ENCODE measurements around the gene INS. TPM values are rescaled to one million over a fixed set of nuclear protein-coding genes. Genes with fewer than 3 reads are reported as not detected.

The INS gene
- polyA plus RNA-seq, 2 of the 4 experiments (the other 2 are of a cell fraction), result not detected

- CTCF ChIA-PET, result interaction anchor here (0.5 to 25.5 kb wide), 12 partner anchors 5 to 559 kb away, joined by 3 to 1333 read pairs (median 228); partner anchors contain the start of genes INS, MRPL23 and TH
- H3K27ac ChIP-seq, result no peak overlapping the region
- no peak overlapping the region for H3K4me3 ChIP-seq
- DNase-seq (ENCODE audit: low read depth in 1 of 2, low spot score in 1 of 2) (no peak), ATAC-seq (no peak), FAIRE-seq (no peak)
- no peak overlapping the region for H3K4me2 ChIP-seq
- TF ChIP-seq BHLHE40 (IDR thresholded peaks at IDR 0.05; ENCODE audit: low read depth, low read length) (no peak), BCL3 (IDR thresholded peaks at IDR 0.05) (no peak), CHD2 (IDR thresholded peaks at IDR 0.05; ENCODE audit: low read length, partially characterized antibody) (no peak)
- WGBS (ENCODE audit: missing lambda C conversion rate), result 53% methylated on average over 19 of the region's 36 CpGs
- POLR2A ChIA-PET, result no interaction called here
- no peaks in the 10 kb centered on the region for H3K9me3 ChIP-seq
- H3K4me1 ChIP-seq, result no peaks in the 10 kb centered on the region
These were observed 1.2 kb downstream of the INS start for GRCh38 chr11:2159536-2160413.

- Histone ChIP-seq H3K27ac (no peak overlapping the region), H3K4me2 (no peak overlapping the region), H3K4me3 (no peak overlapping the region), H3K4me1 (no peaks in the 10 kb centered on the region), H3K9me3 (no peaks in the 10 kb centered on the region)
- TF ChIP-seq POLR2AphosphoS2 (conservative IDR thresholded peaks at IDR 0.05; ENCODE audit: low read length) (no peak), HOXA7 (CRISPR knock-in tag; IDR thresholded peaks at IDR 0.05) (no peak), NFE2L2 (conservative IDR thresholded peaks at IDR 0.05; ENCODE audit: low read length) (no peak), NPAS2 (CRISPR knock-in tag; IDR thresholded peaks at IDR 0.05; ENCODE audit: borderline replicate concordance) (no peak), USF2 (IDR thresholded peaks at IDR 0.05) (no peak), POLR2A (IDR thresholded peaks at IDR 0.05; ENCODE audit: low read length) (no peak), KDM1A (IDR thresholded peaks at IDR 0.05; ENCODE audit: low read depth) (no peak), SMC3 (IDR thresholded peaks at IDR 0.05) (no peak), ELK1 (IDR thresholded peaks at IDR 0.05; ENCODE audit: low read depth, low read length) (no peak), FOSL2 (IDR thresholded peaks at IDR 0.05) (no peak), FOSL2 (CRISPR knock-in tag; IDR thresholded peaks at IDR 0.05) (no peak), PHF8 (IDR thresholded peaks at IDR 0.05; ENCODE audit: borderline replicate concordance, low read depth) (no peak), MYC (IDR thresholded peaks at IDR 0.05; ENCODE audit: borderline replicate concordance, low read length) (no peak), ZC3H11A (IDR thresholded peaks at IDR 0.05) (no peak)
- FAIRE-seq (no peak), DNase-seq (ENCODE audit: low read depth in 1 of 2, low spot score in 1 of 2) (no peak), ATAC-seq (no peak)
- ChIA-PET POLR2A (no interaction called here), CTCF (interaction anchor here (0.7 to 25.5 kb wide), 14 partner anchors 6 to 559 kb away, joined by 3 to 1333 read pairs (median 218); partner anchors contain the start of genes INS, MRPL23, SYT8 and TH)
- 71% methylated on average over 6 of the region's 10 CpGs for WGBS (ENCODE audit: missing lambda C conversion rate)
These were observed 2.0 kb downstream of the INS start for GRCh38 chr11:2158966-2159365.

DNA sequence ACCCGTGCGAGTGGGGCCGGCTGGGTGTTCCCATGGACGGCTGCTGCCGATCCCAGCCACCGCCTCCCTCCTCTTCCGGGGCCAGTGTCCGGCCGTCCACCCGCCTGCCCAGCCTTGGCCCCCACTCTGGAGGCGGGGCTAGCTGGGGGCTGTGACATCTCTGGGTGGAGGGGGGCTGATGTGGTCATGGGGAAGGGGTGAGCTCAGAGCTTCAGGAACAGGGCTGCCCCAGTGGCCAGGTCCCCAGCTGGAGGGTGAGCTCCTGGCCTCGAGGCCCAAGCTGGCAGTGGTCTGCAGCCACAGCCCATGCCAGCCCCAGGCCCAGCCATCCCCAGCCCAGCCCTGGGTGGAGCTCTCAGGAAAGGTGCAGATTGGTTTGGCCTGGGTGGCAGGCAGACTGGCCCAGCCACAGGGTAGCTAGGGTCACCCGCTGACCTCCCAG is 2.7 kb downstream of the INS start:
- CTCF ChIA-PET, result interaction anchor here (0.7 to 25.5 kb wide), 16 partner anchors 6 to 582 kb away, joined by 3 to 1333 read pairs (median 104); partner anchors contain the start of genes INS, MRPL23, SYT8 and TH
- no peak for DNase-seq (ENCODE audit: low read depth in 1 of 2, low spot score in 1 of 2)
- ATAC-seq, result no peak
- Histone ChIP-seq H3K4me3 (no peak overlapping the region), H3K27ac (no peak overlapping the region), H3K4me2 (no peak overlapping the region), H3K9me3 (no peaks in the 10 kb centered on the region), H3K4me1 (no peaks in the 10 kb centered on the region)
- 70% methylated on average over 5 of the region's 13 CpGs for WGBS (ENCODE audit: missing lambda C conversion rate)
- no peak for FAIRE-seq
- POLR2A ChIA-PET, result no interaction called here
- TF ChIP-seq KDM1A (IDR thresholded peaks at IDR 0.05; ENCODE audit: low read depth), result no peak

All from A549 (cell line).